Stromal cell of bone marrow (primary cell): ENCODE data around the gene NEU2.
"Not testable (repeated sequence)": the region's sequence is repeated elsewhere in the genome, so short reads cannot be mapped to it uniquely, and the experiment has no call there.

ENCODE experiments used
- DNase-seq: peaks from one replicate; pipeline ENCODE4 v3.0.0-alpha.2; 2012; ENCODE audit warnings: low read depth

NEU2 gene

GRCh38 chr2:233056961-233057605 lies 24.6 kb downstream of the NEU2 start:
- DNase-seq = no peak

- DNase-seq = no peak
Measured at GRCh38 chr2:233058717-233059546, 26.5 kb downstream of the NEU2 start.

- DNase-seq = no peak
Measured at GRCh38 chr2:233059547-233059796, 27.0 kb downstream of the NEU2 start.

- no peak for DNase-seq
Measured at GRCh38 chr2:233059797-233060500, 27.5 kb downstream of the NEU2 start, which contains the start of gene INPP5D. Gene INPP5D, plus strand, starts transcription at chr2:233060342. Its CDS starts 137 bp downstream, at chr2:233060479.

- DNase-seq = no peak
Measured at GRCh38 chr2:233060501-233060979, 28.1 kb downstream of the NEU2 start.

- DNase-seq = no peak
Measured at GRCh38 chr2:233060980-233061590, 28.6 kb downstream of the NEU2 start.

- no peak for DNase-seq
Measured at GRCh38 chr2:233061591-233062450, 29.3 kb downstream of the NEU2 start.

- DNase-seq = no peak
Measured at GRCh38 chr2:233062451-233062850, 30.0 kb downstream of the NEU2 start.

- no peak for DNase-seq
Measured at GRCh38 chr2:233062946-233063268, 30.4 kb downstream of the NEU2 start.

- no peak for DNase-seq
Measured at GRCh38 chr2:233063269-233063975, 30.9 kb downstream of the NEU2 start.

- DNase-seq = no peak
Measured at GRCh38 chr2:233063976-233064411, 31.5 kb downstream of the NEU2 start.

- DNase-seq = no peak
Measured at GRCh38 chr2:233064530-233065199, 32.2 kb downstream of the NEU2 start.

GRCh38 chr2:233065200-233065589 lies 32.7 kb downstream of the NEU2 start:
- DNase-seq = not testable (repeated sequence)

GRCh38 chr2:233065954-233066470 lies 33.5 kb downstream of the NEU2 start:
- no peak for DNase-seq

- DNase-seq = no peak
Measured at GRCh38 chr2:233068762-233069418, 36.4 kb downstream of the NEU2 start.

GRCh38 chr2:233072838-233073237 lies 40.4 kb downstream of the NEU2 start:
- no peak for DNase-seq

- DNase-seq = no peak
Measured at GRCh38 chr2:233074106-233074505, 41.6 kb downstream of the NEU2 start.

- no peak for DNase-seq
Measured at GRCh38 chr2:233075141-233075965, 42.9 kb downstream of the NEU2 start.

GRCh38 chr2:233075966-233076339 lies 43.5 kb downstream of the NEU2 start:
- DNase-seq = no peak
